Mucosa of stomach (tissue), 1 donor: ENCODE data around the gene TTC39C.
"Not testable (repeated sequence)": the region's sequence is repeated elsewhere in the genome, so short reads cannot be mapped to it uniquely, and the experiment has no call there.

Source experiments
- H3K27me3 ChIP-seq: one replicate; pipeline ENCODE4 v1.7.0; 2013; ENCODE audit warnings: mild to moderate bottlenecking, low read length; ENCODE audit not compliant: control insufficient read depth, insufficient read depth
- H3K36me3 ChIP-seq: one replicate; pipeline ENCODE4 v1.7.0; 2013; ENCODE audit warnings: low read length; ENCODE audit not compliant: control insufficient read depth, insufficient read depth
- H3K4me1 ChIP-seq: one replicate; pipeline ENCODE4 v1.7.0; 2013; ENCODE audit warnings: mild to moderate bottlenecking, low read length; ENCODE audit not compliant: control insufficient read depth, insufficient read depth
- H3K4me3 ChIP-seq: one replicate; pipeline ENCODE4 v1.7.0; 2013; ENCODE audit warnings: low read length
- H3K9ac ChIP-seq: one replicate; pipeline ENCODE4 v1.7.0; 2013; ENCODE audit warnings: mild to moderate bottlenecking, low read length, moderate library complexity
- H3K9me3 ChIP-seq: one replicate; pipeline ENCODE4 v1.7.0; 2013; ENCODE audit warnings: mild to moderate bottlenecking, low read length, moderate library complexity; ENCODE audit not compliant: control insufficient read depth
- donor health status: Pancreatic carcinoma.

TTC39C gene

GRCh38 chr18:24052053-24052452 lies 37.5 kb downstream of the TTC39C start:
- H3K9ac ChIP-seq: no peak overlapping the region
- no peak overlapping the region for H3K4me3 ChIP-seq
- no peaks in the 10 kb centered on the region for H3K9me3 ChIP-seq
- H3K4me1 ChIP-seq: peaks cover 22% of the 10 kb centered on the region
- H3K27me3 ChIP-seq: no peaks in the 10 kb centered on the region
- H3K36me3 ChIP-seq: no peaks in the 10 kb centered on the region

- Histone ChIP-seq H3K4me1 (peaks cover 22% of the 10 kb centered on the region), H3K9ac (no peak overlapping the region)
Observed at GRCh38 chr18:24053211-24053610, 38.7 kb downstream of the TTC39C start.

GRCh38 chr18:24054130-24054529 lies 39.6 kb downstream of the TTC39C start:
- H3K4me3 ChIP-seq: no peak overlapping the region
- peaks cover 19% of the 10 kb centered on the region for H3K4me1 ChIP-seq
- H3K9ac ChIP-seq: no peak overlapping the region
- H3K9me3 ChIP-seq: no peaks in the 10 kb centered on the region
- no peaks in the 10 kb centered on the region for H3K27me3 ChIP-seq
- no peaks in the 10 kb centered on the region for H3K36me3 ChIP-seq

More at GRCh38 chr18:24053211-24053610, 38.7 kb downstream of the TTC39C start:
- Histone ChIP-seq H3K9me3 (no peaks in the 10 kb centered on the region), H3K4me3 (no peak overlapping the region), H3K27me3 (no peaks in the 10 kb centered on the region), H3K36me3 (no peaks in the 10 kb centered on the region)

- no peaks in the 10 kb centered on the region for H3K36me3 ChIP-seq
- H3K4me1 ChIP-seq: peaks cover 15% of the 10 kb centered on the region
- H3K27me3 ChIP-seq: no peaks in the 10 kb centered on the region
- H3K9ac ChIP-seq: no peak overlapping the region
- H3K4me3 ChIP-seq: no peak overlapping the region
- no peaks in the 10 kb centered on the region for H3K9me3 ChIP-seq
Observed at GRCh38 chr18:24055009-24055804, 40.7 kb downstream of the TTC39C start.

- Histone ChIP-seq H3K36me3 (no peaks in the 10 kb centered on the region), H3K4me1 (peaks cover 13% of the 10 kb centered on the region), H3K27me3 (no peaks in the 10 kb centered on the region), H3K9me3 (no peaks in the 10 kb centered on the region), H3K4me3 (no peak overlapping the region), H3K9ac (no peak overlapping the region)
Observed at GRCh38 chr18:24055878-24056277, 41.3 kb downstream of the TTC39C start.

GRCh38 chr18:24056506-24056905 lies 42.0 kb downstream of the TTC39C start:
- H3K9ac ChIP-seq: no peak overlapping the region
- no peak overlapping the region for H3K4me3 ChIP-seq
- no peaks in the 10 kb centered on the region for H3K9me3 ChIP-seq
- peaks cover 7% of the 10 kb centered on the region for H3K4me1 ChIP-seq
- H3K36me3 ChIP-seq: no peaks in the 10 kb centered on the region
- H3K27me3 ChIP-seq: no peaks in the 10 kb centered on the region

- Histone ChIP-seq H3K9me3 (no peaks in the 10 kb centered on the region), H3K27me3 (no peaks in the 10 kb centered on the region), H3K4me3 (no peak overlapping the region), H3K9ac (no peak overlapping the region), H3K36me3 (no peaks in the 10 kb centered on the region), H3K4me1 (no peaks in the 10 kb centered on the region)
Observed at GRCh38 chr18:24057804-24058203, 43.2 kb downstream of the TTC39C start.

- not testable (repeated sequence) for H3K4me3 ChIP-seq, H3K36me3 ChIP-seq, H3K9me3 ChIP-seq, H3K27me3 ChIP-seq, H3K4me1 ChIP-seq, H3K9ac ChIP-seq
Observed at GRCh38 chr18:24059385-24059784, 44.8 kb downstream of the TTC39C start.

GRCh38 chr18:24060644-24061043 lies 46.1 kb downstream of the TTC39C start:
- no peak overlapping the region for H3K9ac ChIP-seq
- H3K4me3 ChIP-seq: no peak overlapping the region
- no peaks in the 10 kb centered on the region for H3K4me1 ChIP-seq
- no peaks in the 10 kb centered on the region for H3K9me3 ChIP-seq
- H3K27me3 ChIP-seq: no peaks in the 10 kb centered on the region
- no peaks in the 10 kb centered on the region for H3K36me3 ChIP-seq

GRCh38 chr18:24063121-24063731 lies 48.7 kb downstream of the TTC39C start:
- H3K9ac ChIP-seq: no peak overlapping the region
- H3K4me3 ChIP-seq: no peak overlapping the region
- no peaks in the 10 kb centered on the region for H3K4me1 ChIP-seq
- H3K27me3 ChIP-seq: no peaks in the 10 kb centered on the region
- no peaks in the 10 kb centered on the region for H3K9me3 ChIP-seq
- no peaks in the 10 kb centered on the region for H3K36me3 ChIP-seq

- Histone ChIP-seq H3K4me1 (no peaks in the 10 kb centered on the region), H3K9ac (no peak overlapping the region)
Observed at GRCh38 chr18:24064391-24065100, 50.0 kb downstream of the TTC39C start.

GRCh38 chr18:24065906-24066305 lies 51.4 kb downstream of the TTC39C start:
- Histone ChIP-seq H3K4me3 (no peak overlapping the region), H3K9ac (no peak overlapping the region), H3K9me3 (no peaks in the 10 kb centered on the region), H3K27me3 (no peaks in the 10 kb centered on the region), H3K4me1 (no peaks in the 10 kb centered on the region), H3K36me3 (no peaks in the 10 kb centered on the region)

More at GRCh38 chr18:24064391-24065100, 50.0 kb downstream of the TTC39C start:
- no peaks in the 10 kb centered on the region for H3K27me3 ChIP-seq
- H3K9me3 ChIP-seq: no peaks in the 10 kb centered on the region
- H3K36me3 ChIP-seq: no peaks in the 10 kb centered on the region
- H3K4me3 ChIP-seq: no peak overlapping the region
